HEK293 (cell line): Measurements from ENCODE around the gene HNRNPUL2.

Experiments used
- GLIS2 ChIP-seq: fragments of 450-650 bp; formaldehyde crosslinking; IDR thresholded peaks from 2 replicates; pipeline ENCODE4 v1.5.1; 2016; ENCODE audit warnings: missing biosample characterization, missing genetic modification characterization
- MYNN ChIP-seq: fragments of 450-650 bp; formaldehyde crosslinking; IDR thresholded peaks from 2 replicates; pipeline ENCODE4 v1.5.1; 2016; ENCODE audit warnings: missing biosample characterization, missing genetic modification characterization, borderline replicate concordance
- ZBTB21 ChIP-seq: fragments of 450-650 bp; formaldehyde crosslinking; IDR thresholded peaks from 2 replicates; pipeline ENCODE4 v1.5.1; 2017; ENCODE audit warnings: missing biosample characterization, missing genetic modification characterization
- ZNF121 ChIP-seq: fragments of 450-650 bp; formaldehyde crosslinking; IDR thresholded peaks from 2 replicates; pipeline ENCODE4 v1.5.1; 2016; ENCODE audit warnings: missing biosample characterization, missing genetic modification characterization
- ZNF274 ChIP-seq, 2 experiments: fragments of 200-500 bp in 1 of 2; fragments of 450-650 bp in 1 of 2; sonication (Bioruptor generic) in 1 of 2; formaldehyde crosslinking in 1 of 2; IDR thresholded peaks; 2 replicates each; pipeline versions ENCODE4 v1.5.1 to v1.6.1; 2014 to 2016; ENCODE audit warnings: borderline replicate concordance in 1 of 2, inconsistent platforms in 1 of 2, low read length in 1 of 2, missing biosample characterization in 1 of 2, missing genetic modification characterization in 1 of 2
- ZNF341 ChIP-seq: fragments of 450-650 bp; formaldehyde crosslinking; IDR thresholded peaks from 2 replicates; pipeline ENCODE4; 2016; ENCODE audit warnings: low read depth, missing biosample characterization, missing genetic modification characterization
- ZNF350 ChIP-seq: fragments of 450-650 bp; formaldehyde crosslinking; IDR thresholded peaks from 2 replicates; pipeline ENCODE4 v1.5.0; 2017; ENCODE audit warnings: missing biosample characterization, mild to moderate bottlenecking, missing genetic modification characterization
- ZNF76 ChIP-seq: fragments of 450-650 bp; formaldehyde crosslinking; IDR thresholded peaks from 2 replicates; pipeline ENCODE4; 2016; ENCODE audit warnings: low read depth, missing biosample characterization, missing genetic modification characterization, borderline replicate concordance
- TF ChIP-seq, protein P1 (sequence below): fragments of 450-650 bp; formaldehyde crosslinking; IDR thresholded peaks from 2 replicates; pipeline ENCODE4 v1.5.1; 2016; ENCODE audit warnings: missing biosample characterization, missing genetic modification characterization
- TF ChIP-seq, protein P2 (sequence below): fragments of 450-650 bp; formaldehyde crosslinking; IDR thresholded peaks from 2 replicates; pipeline ENCODE4 v1.5.1; 2016; ENCODE audit warnings: missing biosample characterization, missing genetic modification characterization
- TF ChIP-seq, protein P3 (sequence below): fragments of 450-650 bp; formaldehyde crosslinking; IDR thresholded peaks from 2 replicates; pipeline ENCODE4 v1.5.1; 2016; ENCODE audit warnings: missing biosample characterization, missing genetic modification characterization

DNA sequence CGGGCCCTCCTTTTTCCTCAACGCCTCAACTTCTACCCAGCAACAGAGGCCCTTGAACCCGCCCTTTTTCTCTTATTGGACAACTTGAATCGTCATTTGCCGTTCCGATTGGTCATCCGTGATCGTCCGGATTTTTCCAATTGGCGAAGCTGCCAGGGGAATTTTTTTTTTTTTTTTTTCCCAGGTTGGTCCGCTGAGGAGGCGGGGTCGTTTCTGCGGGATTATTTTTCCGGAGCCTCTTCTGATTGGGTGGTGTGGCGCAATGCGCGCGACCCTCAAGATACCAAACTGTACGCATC is 564 bp upstream of the HNRNPUL2 start:
- TF ChIP-seq ZNF350 (no peak), ZNF121 (tag by site-specific recombination) (no peak), ZNF274 (IDR thresholded peaks at IDR 0.05; ENCODE audit: low read length) (no peak), ZNF274 (tag by site-specific recombination; IDR thresholded peaks at IDR 0.05; ENCODE audit: borderline replicate concordance) (no peak), MYNN (tag by site-specific recombination) (no peak), ZBTB21 (tag by site-specific recombination) (no peak), ZNF76 (tag by site-specific recombination) (no peak), GLIS2 (tag by site-specific recombination) (no peak), ZNF341 (no peak)
- TF ChIP-seq, protein P1, sequence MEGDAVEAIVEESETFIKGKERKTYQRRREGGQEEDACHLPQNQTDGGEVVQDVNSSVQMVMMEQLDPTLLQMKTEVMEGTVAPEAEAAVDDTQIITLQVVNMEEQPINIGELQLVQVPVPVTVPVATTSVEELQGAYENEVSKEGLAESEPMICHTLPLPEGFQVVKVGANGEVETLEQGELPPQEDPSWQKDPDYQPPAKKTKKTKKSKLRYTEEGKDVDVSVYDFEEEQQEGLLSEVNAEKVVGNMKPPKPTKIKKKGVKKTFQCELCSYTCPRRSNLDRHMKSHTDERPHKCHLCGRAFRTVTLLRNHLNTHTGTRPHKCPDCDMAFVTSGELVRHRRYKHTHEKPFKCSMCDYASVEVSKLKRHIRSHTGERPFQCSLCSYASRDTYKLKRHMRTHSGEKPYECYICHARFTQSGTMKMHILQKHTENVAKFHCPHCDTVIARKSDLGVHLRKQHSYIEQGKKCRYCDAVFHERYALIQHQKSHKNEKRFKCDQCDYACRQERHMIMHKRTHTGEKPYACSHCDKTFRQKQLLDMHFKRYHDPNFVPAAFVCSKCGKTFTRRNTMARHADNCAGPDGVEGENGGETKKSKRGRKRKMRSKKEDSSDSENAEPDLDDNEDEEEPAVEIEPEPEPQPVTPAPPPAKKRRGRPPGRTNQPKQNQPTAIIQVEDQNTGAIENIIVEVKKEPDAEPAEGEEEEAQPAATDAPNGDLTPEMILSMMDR (tag by site-specific recombination), result no peak
- TF ChIP-seq, protein P2, sequence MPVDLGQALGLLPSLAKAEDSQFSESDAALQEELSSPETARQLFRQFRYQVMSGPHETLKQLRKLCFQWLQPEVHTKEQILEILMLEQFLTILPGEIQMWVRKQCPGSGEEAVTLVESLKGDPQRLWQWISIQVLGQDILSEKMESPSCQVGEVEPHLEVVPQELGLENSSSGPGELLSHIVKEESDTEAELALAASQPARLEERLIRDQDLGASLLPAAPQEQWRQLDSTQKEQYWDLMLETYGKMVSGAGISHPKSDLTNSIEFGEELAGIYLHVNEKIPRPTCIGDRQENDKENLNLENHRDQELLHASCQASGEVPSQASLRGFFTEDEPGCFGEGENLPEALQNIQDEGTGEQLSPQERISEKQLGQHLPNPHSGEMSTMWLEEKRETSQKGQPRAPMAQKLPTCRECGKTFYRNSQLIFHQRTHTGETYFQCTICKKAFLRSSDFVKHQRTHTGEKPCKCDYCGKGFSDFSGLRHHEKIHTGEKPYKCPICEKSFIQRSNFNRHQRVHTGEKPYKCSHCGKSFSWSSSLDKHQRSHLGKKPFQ, result no peak
- TF ChIP-seq, protein P3, sequence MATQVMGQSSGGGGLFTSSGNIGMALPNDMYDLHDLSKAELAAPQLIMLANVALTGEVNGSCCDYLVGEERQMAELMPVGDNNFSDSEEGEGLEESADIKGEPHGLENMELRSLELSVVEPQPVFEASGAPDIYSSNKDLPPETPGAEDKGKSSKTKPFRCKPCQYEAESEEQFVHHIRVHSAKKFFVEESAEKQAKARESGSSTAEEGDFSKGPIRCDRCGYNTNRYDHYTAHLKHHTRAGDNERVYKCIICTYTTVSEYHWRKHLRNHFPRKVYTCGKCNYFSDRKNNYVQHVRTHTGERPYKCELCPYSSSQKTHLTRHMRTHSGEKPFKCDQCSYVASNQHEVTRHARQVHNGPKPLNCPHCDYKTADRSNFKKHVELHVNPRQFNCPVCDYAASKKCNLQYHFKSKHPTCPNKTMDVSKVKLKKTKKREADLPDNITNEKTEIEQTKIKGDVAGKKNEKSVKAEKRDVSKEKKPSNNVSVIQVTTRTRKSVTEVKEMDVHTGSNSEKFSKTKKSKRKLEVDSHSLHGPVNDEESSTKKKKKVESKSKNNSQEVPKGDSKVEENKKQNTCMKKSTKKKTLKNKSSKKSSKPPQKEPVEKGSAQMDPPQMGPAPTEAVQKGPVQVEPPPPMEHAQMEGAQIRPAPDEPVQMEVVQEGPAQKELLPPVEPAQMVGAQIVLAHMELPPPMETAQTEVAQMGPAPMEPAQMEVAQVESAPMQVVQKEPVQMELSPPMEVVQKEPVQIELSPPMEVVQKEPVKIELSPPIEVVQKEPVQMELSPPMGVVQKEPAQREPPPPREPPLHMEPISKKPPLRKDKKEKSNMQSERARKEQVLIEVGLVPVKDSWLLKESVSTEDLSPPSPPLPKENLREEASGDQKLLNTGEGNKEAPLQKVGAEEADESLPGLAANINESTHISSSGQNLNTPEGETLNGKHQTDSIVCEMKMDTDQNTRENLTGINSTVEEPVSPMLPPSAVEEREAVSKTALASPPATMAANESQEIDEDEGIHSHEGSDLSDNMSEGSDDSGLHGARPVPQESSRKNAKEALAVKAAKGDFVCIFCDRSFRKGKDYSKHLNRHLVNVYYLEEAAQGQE (tag by site-specific recombination), result no peak
